K562 (cell line): Measurements from ENCODE around the gene UNC119. TPM values are rescaled to one million over a fixed set of nuclear protein-coding genes. Genes with fewer than 3 reads are reported as not detected.

ENCODE experiments used
- BRD9 ChIP-seq: fragments of 450-650 bp; IDR thresholded peaks from 2 replicates; pipeline ENCODE4 v1.6.1; 2018; ENCODE audit warnings: low read depth; ENCODE audit not compliant: partially characterized antibody
- CHCHD3 ChIP-seq: fragments of 250-450 bp; sonication (Bioruptor Pico); IDR thresholded peaks from 2 replicates; pipeline ENCODE4 v2.1.2; 2022; ENCODE audit warnings: mild to moderate bottlenecking
- E2F3 ChIP-seq: fragments of 250-450 bp; sonication (Bioruptor Pico); IDR thresholded peaks from 2 replicates; pipeline ENCODE4 v1.4.0; 2020; ENCODE audit warnings: mild to moderate bottlenecking
- EWSR1 ChIP-seq: fragments of 450-650 bp; IDR thresholded peaks from 2 replicates; pipeline ENCODE4 v1.6.1; 2018; ENCODE audit warnings: borderline replicate concordance, mild to moderate bottlenecking, low read depth, moderate library complexity; ENCODE audit not compliant: partially characterized antibody
- MCM5 ChIP-seq: fragments of 450-650 bp; IDR thresholded peaks from 2 replicates; pipeline ENCODE4 v1.6.1; 2016; ENCODE audit warnings: low read depth
- PHF8 ChIP-seq: fragments of 200-600 bp; sonication (generic); IDR thresholded peaks from 2 replicates; pipeline ENCODE4 v1.6.1; 2012; ENCODE audit warnings: mixed run types, mild to moderate bottlenecking, inconsistent platforms, low read length, moderate library complexity, borderline replicate concordance
- POLR3A ChIP-seq: IDR thresholded peaks from 2 replicates; pipeline ENCODE4 v1.6.1; 2011; ENCODE audit warnings: borderline replicate concordance, mild to moderate bottlenecking, moderate library complexity; ENCODE audit not compliant: insufficient read length, insufficient read depth; ENCODE audit errors: extremely low read depth
- SAP30 ChIP-seq: fragments of 200-600 bp; sonication (generic); IDR thresholded peaks from 2 replicates; pipeline ENCODE4 v1.6.1; 2012; ENCODE audit warnings: borderline replicate concordance, low read depth, mild to moderate bottlenecking, moderate library complexity, low read length, control low read depth, inconsistent platforms; ENCODE audit not compliant: insufficient read depth, poor library complexity, severe bottlenecking
- YY1 ChIP-seq, 3 experiments: IDR thresholded peaks; 2 replicates each; pipeline ENCODE4 v1.6.1; 2011; ENCODE audit warnings: low read length in 2 of 3, mild to moderate bottlenecking in 2 of 3, moderate library complexity in 2 of 3, borderline replicate concordance in 1 of 3, control low read depth in 1 of 3, low read depth in 1 of 3; ENCODE audit not compliant: insufficient read depth in 3 of 3, insufficient replicate concordance in 2 of 3, control insufficient read depth in 1 of 3, insufficient read length in 1 of 3; ENCODE audit errors: extremely low read depth in 1 of 3
- ZBED1 ChIP-seq: IDR thresholded peaks from 2 replicates; pipeline ENCODE4 v1.6.1; 2014
- polyA plus RNA-seq, 8 experiments: library from polyadenylated mRNA; depleted of rRNA in 4 of 8; stranded (reverse) in 5 of 8; unstranded in 3 of 8; fragments of >200 nt; fragmentation: Nextera tagmentation in 2 of 8; fragmentation: Illumina TruSeq in 1 of 8; extraction: Ambion mirVana in 2 of 8; extraction: Trizol in 1 of 8; gene quantifications; 2 replicates each; pipeline versions ENCODE4 v1.2.1 to v1.2.3, GENCODE V29; 2011 to 2014; ENCODE audit warnings: inconsistent platforms in 1 of 8, missing spikeins in 1 of 8
- total RNA-seq, 7 experiments: library from RNA; depleted of rRNA in 6 of 7; stranded (reverse); fragments of >200 nt in 6 of 7; fragmentation: Illumina TruSeq in 2 of 7; extraction: Trizol in 2 of 7; gene quantifications; 2 replicates each; pipeline versions ENCODE4 v1.2.1 to v1.2.3, GENCODE V29; 2011 to 2021; ENCODE audit warnings: low replicate concordance in 1 of 7
- TF ChIP-seq, protein P1 (sequence below), 2 experiments: fragments of 150-350 bp in 1 of 2; IDR thresholded peaks; 2 replicates each; pipeline ENCODE4 v1.6.1; 2012 to 2016; ENCODE audit warnings: low read depth in 2 of 2, low read length in 2 of 2, mild to moderate bottlenecking in 1 of 2, moderate library complexity in 1 of 2
- TF ChIP-seq, protein P2 (sequence below): fragments of 450-650 bp; IDR thresholded peaks from 2 replicates; pipeline ENCODE4 v1.7.0; 2016; ENCODE audit warnings: borderline replicate concordance
- TF ChIP-seq, protein P3 (sequence below), 3 experiments: fragments of 200-800 bp in 1 of 3; fragments of 250-450 bp in 1 of 3; fragments of 450-650 bp in 1 of 3; sonication (Bioruptor Pico) in 1 of 3; sonication (Bioruptor generic) in 1 of 3; formaldehyde crosslinking in 1 of 3; IDR thresholded peaks; 2 replicates each; pipeline versions ENCODE4 v1.6.1 to v1.8.0; 2016 to 2022; ENCODE audit warnings: mild to moderate bottlenecking in 2 of 3, missing genetic modification characterization in 2 of 3, missing compliant biosample characterization in 1 of 3, moderate library complexity in 1 of 3

UNC119 gene
- total and polyA plus RNA-seq, 9 of the 15 experiments (the other 6 are each of a cell fraction or from before 2014, with no cell fraction given), result 0.37 to 47.7 (median 16.3) TPM

DNA sequence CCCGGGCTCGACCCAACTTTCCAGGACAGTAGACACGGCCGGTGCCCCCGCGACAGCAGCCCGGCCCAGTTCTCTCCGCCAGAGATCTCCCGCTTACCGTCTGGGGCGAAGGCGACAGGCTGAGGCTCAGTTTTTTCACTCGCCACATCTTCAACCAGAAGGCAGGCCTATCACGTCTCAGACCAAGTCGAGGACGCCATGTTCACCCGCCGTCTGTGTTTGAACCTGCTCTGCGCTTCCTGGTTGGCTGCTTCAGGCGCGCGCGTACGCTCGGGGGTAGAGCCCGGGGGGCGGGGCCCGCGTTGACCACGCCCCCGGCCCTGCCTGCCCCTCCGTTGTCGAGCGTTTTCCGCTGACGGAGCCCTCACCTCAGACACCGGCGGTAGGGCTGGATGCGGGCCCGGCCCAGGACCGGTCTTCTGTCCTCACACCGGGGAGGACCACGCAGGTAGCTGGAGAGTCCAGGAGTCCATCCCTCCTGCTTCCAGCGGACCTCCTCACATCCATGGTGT is 46.4 kb upstream of the UNC119 start, which contains the start of gene SPAG5 (continued):
- TF ChIP-seq, protein P1, sequence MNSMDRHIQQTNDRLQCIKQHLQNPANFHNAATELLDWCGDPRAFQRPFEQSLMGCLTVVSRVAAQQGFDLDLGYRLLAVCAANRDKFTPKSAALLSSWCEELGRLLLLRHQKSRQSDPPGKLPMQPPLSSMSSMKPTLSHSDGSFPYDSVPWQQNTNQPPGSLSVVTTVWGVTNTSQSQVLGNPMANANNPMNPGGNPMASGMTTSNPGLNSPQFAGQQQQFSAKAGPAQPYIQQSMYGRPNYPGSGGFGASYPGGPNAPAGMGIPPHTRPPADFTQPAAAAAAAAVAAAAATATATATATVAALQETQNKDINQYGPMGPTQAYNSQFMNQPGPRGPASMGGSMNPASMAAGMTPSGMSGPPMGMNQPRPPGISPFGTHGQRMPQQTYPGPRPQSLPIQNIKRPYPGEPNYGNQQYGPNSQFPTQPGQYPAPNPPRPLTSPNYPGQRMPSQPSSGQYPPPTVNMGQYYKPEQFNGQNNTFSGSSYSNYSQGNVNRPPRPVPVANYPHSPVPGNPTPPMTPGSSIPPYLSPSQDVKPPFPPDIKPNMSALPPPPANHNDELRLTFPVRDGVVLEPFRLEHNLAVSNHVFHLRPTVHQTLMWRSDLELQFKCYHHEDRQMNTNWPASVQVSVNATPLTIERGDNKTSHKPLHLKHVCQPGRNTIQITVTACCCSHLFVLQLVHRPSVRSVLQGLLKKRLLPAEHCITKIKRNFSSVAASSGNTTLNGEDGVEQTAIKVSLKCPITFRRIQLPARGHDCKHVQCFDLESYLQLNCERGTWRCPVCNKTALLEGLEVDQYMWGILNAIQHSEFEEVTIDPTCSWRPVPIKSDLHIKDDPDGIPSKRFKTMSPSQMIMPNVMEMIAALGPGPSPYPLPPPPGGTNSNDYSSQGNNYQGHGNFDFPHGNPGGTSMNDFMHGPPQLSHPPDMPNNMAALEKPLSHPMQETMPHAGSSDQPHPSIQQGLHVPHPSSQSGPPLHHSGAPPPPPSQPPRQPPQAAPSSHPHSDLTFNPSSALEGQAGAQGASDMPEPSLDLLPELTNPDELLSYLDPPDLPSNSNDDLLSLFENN (IDR thresholded peaks at IDR 0.05; ENCODE audit: low read depth in 2 of 2, low read length in 2 of 2), result peak in 1 of 2 experiments; percentile 50; a peak in 1 of 4 replicates
- TF ChIP-seq MCM5 (no peak), PHF8 (peak; percentile 91; the same call in 1 of the 2 replicates), YY1 (IDR thresholded peaks at IDR 0.05; ENCODE audit: borderline replicate concordance in 1 of 3, control insufficient read depth in 1 of 3, extremely low read depth in 1 of 3, insufficient read depth in 3 of 3, insufficient read length in 1 of 3, insufficient replicate concordance in 2 of 3, low read depth in 1 of 3, low read length in 2 of 3) (peak; percentile 75 to 94 (median 89)), EWSR1 (no peak), SAP30 (peak; percentile 78), BRD9 (no peak), ZBED1 (0 out of 2 replicates have a peak, but pooled peaks have one; percentile 49), CHCHD3 (CRISPR knock-in tag) (peak; percentile 47; the same call in 1 of the 2 replicates), E2F3 (no peak), POLR3A (no peak)
- TF ChIP-seq, protein P2, sequence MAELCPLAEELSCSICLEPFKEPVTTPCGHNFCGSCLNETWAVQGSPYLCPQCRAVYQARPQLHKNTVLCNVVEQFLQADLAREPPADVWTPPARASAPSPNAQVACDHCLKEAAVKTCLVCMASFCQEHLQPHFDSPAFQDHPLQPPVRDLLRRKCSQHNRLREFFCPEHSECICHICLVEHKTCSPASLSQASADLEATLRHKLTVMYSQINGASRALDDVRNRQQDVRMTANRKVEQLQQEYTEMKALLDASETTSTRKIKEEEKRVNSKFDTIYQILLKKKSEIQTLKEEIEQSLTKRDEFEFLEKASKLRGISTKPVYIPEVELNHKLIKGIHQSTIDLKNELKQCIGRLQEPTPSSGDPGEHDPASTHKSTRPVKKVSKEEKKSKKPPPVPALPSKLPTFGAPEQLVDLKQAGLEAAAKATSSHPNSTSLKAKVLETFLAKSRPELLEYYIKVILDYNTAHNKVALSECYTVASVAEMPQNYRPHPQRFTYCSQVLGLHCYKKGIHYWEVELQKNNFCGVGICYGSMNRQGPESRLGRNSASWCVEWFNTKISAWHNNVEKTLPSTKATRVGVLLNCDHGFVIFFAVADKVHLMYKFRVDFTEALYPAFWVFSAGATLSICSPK, result 0 out of 2 replicates have a peak, but pooled peaks have one; percentile 16
- TF ChIP-seq, protein P3, sequence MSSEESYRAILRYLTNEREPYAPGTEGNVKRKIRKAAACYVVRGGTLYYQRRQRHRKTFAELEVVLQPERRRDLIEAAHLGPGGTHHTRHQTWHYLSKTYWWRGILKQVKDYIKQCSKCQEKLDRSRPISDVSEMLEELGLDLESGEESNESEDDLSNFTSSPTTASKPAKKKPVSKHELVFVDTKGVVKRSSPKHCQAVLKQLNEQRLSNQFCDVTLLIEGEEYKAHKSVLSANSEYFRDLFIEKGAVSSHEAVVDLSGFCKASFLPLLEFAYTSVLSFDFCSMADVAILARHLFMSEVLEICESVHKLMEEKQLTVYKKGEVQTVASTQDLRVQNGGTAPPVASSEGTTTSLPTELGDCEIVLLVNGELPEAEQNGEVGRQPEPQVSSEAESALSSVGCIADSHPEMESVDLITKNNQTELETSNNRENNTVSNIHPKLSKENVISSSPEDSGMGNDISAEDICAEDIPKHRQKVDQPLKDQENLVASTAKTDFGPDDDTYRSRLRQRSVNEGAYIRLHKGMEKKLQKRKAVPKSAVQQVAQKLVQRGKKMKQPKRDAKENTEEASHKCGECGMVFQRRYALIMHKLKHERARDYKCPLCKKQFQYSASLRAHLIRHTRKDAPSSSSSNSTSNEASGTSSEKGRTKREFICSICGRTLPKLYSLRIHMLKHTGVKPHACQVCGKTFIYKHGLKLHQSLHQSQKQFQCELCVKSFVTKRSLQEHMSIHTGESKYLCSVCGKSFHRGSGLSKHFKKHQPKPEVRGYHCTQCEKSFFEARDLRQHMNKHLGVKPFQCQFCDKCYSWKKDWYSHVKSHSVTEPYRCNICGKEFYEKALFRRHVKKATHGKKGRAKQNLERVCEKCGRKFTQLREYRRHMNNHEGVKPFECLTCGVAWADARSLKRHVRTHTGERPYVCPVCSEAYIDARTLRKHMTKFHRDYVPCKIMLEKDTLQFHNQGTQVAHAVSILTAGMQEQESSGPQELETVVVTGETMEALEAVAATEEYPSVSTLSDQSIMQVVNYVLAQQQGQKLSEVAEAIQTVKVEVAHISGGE (CRISPR knock-in tag; IDR thresholded peaks at IDR 0.05), result no peak
